Right ventricle myocardium superior (tissue), 1 donor: ENCODE data around the gene MAP4. TPM values are rescaled to one million over a fixed set of nuclear protein-coding genes. Genes with fewer than 3 reads are reported as not detected.
A peak's percentile ranks its signal among the peaks of the same experiment; 100 is the strongest.
"Not testable (repeated sequence)": the region's sequence is repeated elsewhere in the genome, so short reads cannot be mapped to it uniquely, and the experiment has no call there.

Experiments used
- ATAC-seq: fragments of 200-7000 bp; cut with Tn5 transposase; one replicate; pipeline ENCODE4 v1.9.1; 2020; ENCODE audit warnings: mild to moderate bottlenecking; ENCODE audit not compliant: poor library complexity
- DNase-seq: peaks from one replicate; pipeline ENCODE4 v3.0.0-alpha.2; 2020
- intact Hi-C: fragments of 100-400 bp; cut with DNase I; formaldehyde crosslinking; loops from one replicate; pipeline ENCODE4 v1.11.2; 2022
- microRNA-seq: library from miRNA; unstranded; fragments of <30 nt; microRNA quantifications from one replicate; pipeline ENCODE4 v1.2.0, GENCODE V29; 2020
- total RNA-seq: library from RNA; stranded (reverse); fragmentation: NEBNext Ultra II Directional; extraction: Animal tissue kit (Norgen Biotek cat#: 25700); gene quantifications from one replicate; pipeline ENCODE4 v1.2.1, GENCODE V29; 2021
- donor health status: DM: no; HTN: yes; CAD: no; lungs with severe emphysema.

Gene MAP4
- total RNA-seq, 1 donor from 2014 or later: 426 TPM

DNA sequence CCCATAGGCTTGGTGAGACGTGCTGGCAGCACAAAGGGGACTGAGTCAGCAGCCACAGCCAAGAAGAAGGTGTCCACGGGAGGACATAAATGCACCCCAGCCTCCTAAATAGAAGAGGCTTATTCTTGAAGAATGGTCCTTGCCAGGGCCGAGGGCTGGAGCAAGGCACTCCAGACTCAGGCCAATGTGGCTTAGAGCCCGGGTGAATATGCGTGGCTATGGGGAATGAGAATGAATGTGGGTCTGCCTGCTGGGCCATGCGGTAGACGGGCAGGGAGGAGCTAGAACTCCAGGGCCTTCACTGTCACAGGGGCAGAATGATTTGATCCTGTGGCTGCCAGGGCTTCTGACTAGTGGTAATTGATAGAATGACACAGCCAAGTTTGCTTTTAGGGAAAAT lies 179.2 kb downstream of the MAP4 start:
- no peak for DNase-seq
- intact Hi-C loops: loop anchor here (2.0 kb wide), 1 partner anchor 322 kb away; no protein-coding TSS in a partner anchor
- no peak for ATAC-seq

DNA sequence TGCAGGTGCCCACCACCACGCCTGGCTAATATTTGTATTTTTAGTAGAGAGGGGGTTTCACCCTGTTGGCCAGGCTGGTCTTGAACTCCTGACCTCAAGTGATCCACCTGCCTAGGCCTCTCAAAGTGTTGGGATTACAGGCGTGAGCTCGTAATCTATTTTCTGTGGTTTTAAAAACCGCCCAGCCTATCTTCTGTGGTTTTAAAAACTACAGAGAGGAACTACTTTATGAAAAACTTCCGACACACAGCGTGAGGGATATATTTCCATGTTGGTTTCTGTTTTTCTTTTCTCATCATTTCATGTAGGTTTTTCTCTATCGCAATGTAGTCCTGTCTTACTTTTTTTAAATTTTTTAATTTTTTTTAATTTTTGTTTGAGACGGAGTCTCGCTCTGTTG lies 186.7 kb downstream of the MAP4 start:
- intact Hi-C loops, ATAC-seq, DNase-seq: not testable (repeated sequence)

- no peak for ATAC-seq
- no peak for DNase-seq
- intact Hi-C loops: no loop called here
Measured at GRCh38 chr3:47825590-47825989, 190.6 kb downstream of the MAP4 start.

DNA sequence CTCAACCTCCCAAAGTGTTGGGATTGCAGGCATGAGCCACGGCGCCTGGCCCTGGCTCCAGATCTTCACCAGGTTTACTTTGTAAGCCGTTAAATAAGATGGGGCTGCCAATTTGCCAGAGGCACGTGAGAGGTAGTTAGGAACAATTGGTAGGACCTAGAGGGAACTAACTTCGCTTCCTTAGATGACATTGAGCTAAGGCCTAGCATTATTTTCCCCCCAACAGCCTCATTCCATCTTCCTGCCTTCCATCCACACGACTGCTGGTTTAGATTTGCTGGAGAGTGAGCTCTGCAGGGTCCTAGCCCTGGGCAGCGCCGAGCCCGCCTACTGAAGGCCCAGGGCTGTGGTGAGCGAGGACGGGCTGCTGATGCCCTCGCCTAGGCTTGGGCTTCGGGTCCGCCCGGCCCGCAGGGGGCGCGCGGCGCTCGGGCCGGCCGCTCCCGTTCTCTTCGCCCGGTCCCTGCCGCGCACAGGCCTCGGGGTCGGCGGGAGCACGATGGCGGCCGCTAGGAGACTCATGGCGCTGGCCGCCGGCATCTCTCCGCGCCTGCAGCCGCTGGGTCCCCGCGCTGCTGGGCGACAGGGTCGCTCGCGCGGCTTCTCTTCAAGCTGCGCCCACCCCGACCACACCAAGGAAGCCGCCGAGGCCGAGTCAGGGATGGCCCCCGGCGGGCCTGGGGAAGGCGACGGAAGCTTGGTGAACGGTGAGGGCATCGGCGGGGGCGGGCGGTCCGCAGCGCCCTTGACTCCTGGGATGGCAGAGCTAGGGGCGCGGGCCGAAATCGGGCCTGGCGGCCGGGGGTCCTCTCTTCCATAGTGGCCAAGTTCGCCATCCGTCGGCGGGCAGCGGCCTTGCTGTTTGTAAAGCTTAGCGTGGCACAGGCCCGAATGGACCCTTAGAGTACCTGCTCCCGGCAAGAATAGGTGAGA lies 191.4 kb downstream of the MAP4 start:
- ATAC-seq (peak; percentile 100), DNase-seq (peak; percentile 86)
- intact Hi-C loops: loop anchor here (5.0 kb wide), 1 partner anchor 327 kb away; no protein-coding TSS in a partner anchor

DNA sequence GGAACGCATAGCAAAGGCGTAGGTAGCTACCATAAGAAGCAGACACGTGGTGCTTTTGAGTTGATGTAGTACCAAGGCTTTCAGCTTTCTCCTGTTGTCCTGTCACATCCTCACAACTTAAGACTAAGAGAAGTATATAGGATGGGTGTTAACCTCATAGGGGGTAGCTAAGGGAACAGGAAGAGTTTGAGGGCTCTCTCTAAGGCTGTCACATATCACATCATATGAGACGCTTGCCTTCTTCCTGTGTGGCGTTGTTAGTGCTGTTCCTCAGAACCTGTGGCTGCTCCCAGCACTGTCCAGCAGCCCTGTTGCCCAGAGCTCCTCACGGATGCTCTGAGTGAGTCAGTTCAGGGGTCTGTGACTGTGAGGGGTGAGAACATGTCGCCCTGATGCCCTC lies 198.6 kb downstream of the MAP4 start:
- intact Hi-C loops: no loop called here
- no peak for DNase-seq
- no peak for ATAC-seq

DNA sequence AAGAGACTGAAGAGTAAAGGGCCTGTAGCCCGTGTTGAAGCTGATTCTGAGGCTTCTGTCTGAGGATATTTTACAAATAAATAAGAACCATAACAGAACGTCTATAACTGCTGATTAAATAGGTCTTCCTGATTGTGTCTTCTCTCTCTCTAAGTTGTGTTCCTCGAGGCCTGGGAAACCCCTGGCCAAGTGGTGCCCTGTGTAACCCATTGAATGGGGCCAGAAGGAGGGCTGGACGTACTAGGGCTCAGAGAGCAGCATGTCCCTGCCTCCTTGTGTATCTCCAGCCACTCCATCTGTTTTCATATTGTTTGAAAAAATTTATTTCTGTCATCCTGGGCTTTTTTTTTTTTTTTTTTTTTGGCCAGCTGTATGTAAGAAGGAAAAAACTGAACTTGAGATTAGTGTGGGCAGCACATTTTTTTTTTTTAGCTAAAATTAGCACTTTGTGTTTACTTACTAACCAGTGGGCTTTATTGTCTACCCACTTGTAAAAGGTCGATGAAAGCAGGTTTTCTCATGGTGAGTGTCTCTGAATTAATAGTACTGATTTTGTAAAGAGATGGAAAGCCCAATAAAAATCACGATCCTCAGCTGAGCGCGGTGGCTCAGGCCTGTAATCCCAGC lies 202.6 kb downstream of the MAP4 start:
- intact Hi-C loops: no loop called here

GRCh38 chr3:47804577-47804976 lies 211.6 kb downstream of the MAP4 start:
- intact Hi-C loops: no loop called here
- DNase-seq (no peak), ATAC-seq (no peak)

More for the DNA sequence above, 202.6 kb downstream of the MAP4 start:
- ATAC-seq (no peak), DNase-seq (no peak)

- no peak for DNase-seq
- intact Hi-C loops: no loop called here
- no peak for ATAC-seq
Measured at GRCh38 chr3:47803480-47804025, 212.7 kb downstream of the MAP4 start.

DNA sequence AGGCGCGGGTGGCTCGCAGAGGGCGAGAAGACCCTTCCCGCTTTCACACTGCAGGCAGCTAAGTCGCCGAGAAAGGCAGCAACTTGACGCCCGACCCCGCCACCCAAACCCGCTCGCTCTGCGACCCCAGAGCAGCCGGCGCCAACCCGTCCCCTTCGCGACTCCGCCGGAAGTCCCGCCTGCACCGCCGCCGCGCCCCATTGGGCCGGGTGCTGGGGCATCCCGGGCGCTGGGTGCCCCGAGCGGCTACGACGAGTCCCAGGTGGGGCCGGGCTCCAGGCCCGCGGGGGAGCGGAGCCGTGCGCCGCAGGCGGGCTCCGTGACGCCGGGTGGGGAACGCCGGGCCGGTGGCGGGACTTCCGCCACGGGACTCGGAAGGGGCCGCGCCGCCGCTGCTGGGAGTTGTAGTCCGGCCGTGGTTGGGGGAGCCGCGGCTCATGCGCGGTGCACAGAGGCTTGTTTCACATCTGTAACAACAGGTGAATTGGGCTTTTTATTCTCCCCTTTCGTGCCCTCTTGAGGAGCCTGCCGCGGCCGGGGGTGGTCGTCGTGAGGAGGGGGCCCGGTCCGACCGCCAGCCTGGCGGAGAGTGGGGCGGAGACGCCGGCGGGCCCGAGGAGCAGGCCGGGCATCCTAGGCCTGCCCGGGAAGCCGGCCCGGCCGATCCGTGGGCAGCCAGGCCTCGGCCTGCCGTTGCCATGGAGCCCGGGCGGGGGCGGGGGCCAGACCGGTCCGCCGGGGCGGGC lies 213.3 kb downstream of the MAP4 start, which contains the start of gene DHX30:
TSS of gene DHX30 (plus strand) at position 405 of the 746 bp plus-strand sequence. CDS start 7,546 bp downstream, outside the sequence.
- peak; percentile 96 for ATAC-seq
- intact Hi-C loops: no loop called here
- peak; percentile 94 for DNase-seq

Small RNAs within 50 kb of the gene (microRNA-seq; reads per million reads assigned to microRNA genes)
- gene MIR1226: 30.1 reads per million, percentile 41 among the genes with 10 or more reads in this experiment

Other genes starting within 250 kb of the MAP4 start
- 20.8 TPM for gene SMARCC1, start 234.5 kb downstream of the MAP4 start, total RNA-seq
- 45.3 TPM for gene DHX30, start 213.3 kb downstream of the MAP4 start, total RNA-seq
- gene CDC25A, start 172.0 kb upstream of the MAP4 start, total RNA-seq: 0.83 TPM
- gene CAMP, start 207.1 kb upstream of the MAP4 start, total RNA-seq: not detected
- 5.4 TPM for gene ZNF589, start 224.7 kb upstream of the MAP4 start, total RNA-seq